ENCODE data around the gene CORO2A. TPM values are rescaled to one million over a fixed set of nuclear protein-coding genes. Genes with fewer than 3 reads are reported as not detected.

Gene CORO2A
- total RNA-seq, 2 donors from 2014 or later: 0.66 to 1.3 TPM

DNA sequence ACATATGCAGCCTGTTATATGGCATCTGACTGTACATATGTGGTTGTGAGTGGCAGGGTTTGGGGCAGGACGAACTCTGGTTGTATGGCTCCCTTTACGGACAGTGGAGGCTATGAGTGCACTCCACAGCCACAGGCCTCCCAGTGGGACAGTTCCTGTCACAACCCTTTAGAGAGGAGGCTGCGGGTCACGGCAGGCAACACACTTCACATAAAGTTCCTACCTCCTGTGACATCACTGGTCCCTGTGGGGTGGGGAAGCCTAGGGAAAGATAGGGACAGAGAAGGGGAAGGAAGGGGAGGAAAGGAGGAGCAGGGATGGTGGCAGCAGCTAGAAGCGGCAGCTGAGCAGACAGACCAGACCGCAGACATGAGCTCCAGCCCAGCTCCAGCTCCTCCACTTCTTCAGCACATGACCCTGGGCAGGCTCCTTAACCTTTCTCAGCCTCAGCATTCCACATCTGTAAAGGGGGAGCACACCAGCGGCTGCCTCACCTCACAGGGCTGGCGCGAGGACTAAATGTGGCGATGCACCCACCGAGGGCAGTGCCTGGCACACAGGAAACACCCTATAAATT is 27.4 kb upstream of the CORO2A start:
- Histone ChIP-seq H3K27ac (no peak overlapping the region), H3K4me1 (no peaks in the 10 kb centered on the region), H3K4me3 (no peak overlapping the region), H3K36me3 (replicated peaks in 1 of 2; ENCODE audit: insufficient read depth in 1 of 2, low read depth in 2 of 2) (no peaks in the 10 kb centered on the region), H3K9me3 (no peaks in the 10 kb centered on the region), H3K27me3 (no peaks in the 10 kb centered on the region)
- intact Hi-C loops (cut with DNase I): no loop called here
- WGBS, 2 donors: 88 to 94% methylated on average over 8 to 11 of the region's 11 CpGs
- DNase-seq (no peak), ATAC-seq (no peak)
- TF ChIP-seq, protein P1, sequence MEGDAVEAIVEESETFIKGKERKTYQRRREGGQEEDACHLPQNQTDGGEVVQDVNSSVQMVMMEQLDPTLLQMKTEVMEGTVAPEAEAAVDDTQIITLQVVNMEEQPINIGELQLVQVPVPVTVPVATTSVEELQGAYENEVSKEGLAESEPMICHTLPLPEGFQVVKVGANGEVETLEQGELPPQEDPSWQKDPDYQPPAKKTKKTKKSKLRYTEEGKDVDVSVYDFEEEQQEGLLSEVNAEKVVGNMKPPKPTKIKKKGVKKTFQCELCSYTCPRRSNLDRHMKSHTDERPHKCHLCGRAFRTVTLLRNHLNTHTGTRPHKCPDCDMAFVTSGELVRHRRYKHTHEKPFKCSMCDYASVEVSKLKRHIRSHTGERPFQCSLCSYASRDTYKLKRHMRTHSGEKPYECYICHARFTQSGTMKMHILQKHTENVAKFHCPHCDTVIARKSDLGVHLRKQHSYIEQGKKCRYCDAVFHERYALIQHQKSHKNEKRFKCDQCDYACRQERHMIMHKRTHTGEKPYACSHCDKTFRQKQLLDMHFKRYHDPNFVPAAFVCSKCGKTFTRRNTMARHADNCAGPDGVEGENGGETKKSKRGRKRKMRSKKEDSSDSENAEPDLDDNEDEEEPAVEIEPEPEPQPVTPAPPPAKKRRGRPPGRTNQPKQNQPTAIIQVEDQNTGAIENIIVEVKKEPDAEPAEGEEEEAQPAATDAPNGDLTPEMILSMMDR (IDR thresholded peaks at IDR 0.05): no peak
- no peak for TF ChIP-seq POLR2A (IDR thresholded peaks at IDR 0.05)

DNA sequence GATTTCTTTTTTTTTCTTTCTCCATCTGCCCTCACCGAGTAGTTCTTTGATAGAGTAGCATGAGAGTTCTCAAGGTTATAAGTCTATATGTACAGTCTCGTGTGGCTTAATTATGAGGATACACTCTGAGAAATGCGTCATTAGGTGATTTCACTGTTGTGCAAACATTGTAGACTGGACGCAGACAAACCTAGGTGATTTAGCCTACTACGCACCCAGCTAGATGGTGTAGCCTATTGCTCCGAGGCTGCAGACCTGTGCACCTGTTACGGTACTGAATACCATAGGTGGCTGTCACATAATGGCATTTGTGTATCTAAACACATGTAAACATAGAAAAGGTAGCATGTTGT is 26.9 kb upstream of the CORO2A start:
- H3K27me3 ChIP-seq: no peaks in the 10 kb centered on the region
- H3K27ac ChIP-seq: no peak overlapping the region
- no peak for TF ChIP-seq POLR2A (IDR thresholded peaks at IDR 0.05)
- TF ChIP-seq, protein P1 (IDR thresholded peaks at IDR 0.05): no peak
- no peak overlapping the region for H3K4me3 ChIP-seq
- H3K4me1 ChIP-seq: no peaks in the 10 kb centered on the region
- DNase-seq (no peak), ATAC-seq (no peak)
- intact Hi-C loops (cut with DNase I): no loop called here
- no peaks in the 10 kb centered on the region for H3K9me3 ChIP-seq
- H3K36me3 ChIP-seq (replicated peaks in 1 of 2; ENCODE audit: insufficient read depth in 1 of 2, low read depth in 2 of 2): no peaks in the 10 kb centered on the region
- WGBS, 2 donors: 78 to 80% methylated on average over 7 of the region's 7 CpGs

GRCh38 chr9:98218562-98219363 is 26.3 kb upstream of the CORO2A start:
- Histone ChIP-seq H3K4me3 (no peak overlapping the region), H3K9me3 (no peaks in the 10 kb centered on the region), H3K27ac (no peak overlapping the region), H3K27me3 (no peaks in the 10 kb centered on the region), H3K36me3 (replicated peaks in 1 of 2; ENCODE audit: insufficient read depth in 1 of 2, low read depth in 2 of 2) (no peaks in the 10 kb centered on the region), H3K4me1 (no peaks in the 10 kb centered on the region)
- WGBS, 2 donors: 87 to 91% methylated on average over 11 of the region's 11 CpGs
- ATAC-seq: no peak
- DNase-seq: no peak
- no peak for TF ChIP-seq POLR2A (IDR thresholded peaks at IDR 0.05)
- TF ChIP-seq, protein P1 (IDR thresholded peaks at IDR 0.05): no peak
- intact Hi-C loops (cut with DNase I): no loop called here

DNA sequence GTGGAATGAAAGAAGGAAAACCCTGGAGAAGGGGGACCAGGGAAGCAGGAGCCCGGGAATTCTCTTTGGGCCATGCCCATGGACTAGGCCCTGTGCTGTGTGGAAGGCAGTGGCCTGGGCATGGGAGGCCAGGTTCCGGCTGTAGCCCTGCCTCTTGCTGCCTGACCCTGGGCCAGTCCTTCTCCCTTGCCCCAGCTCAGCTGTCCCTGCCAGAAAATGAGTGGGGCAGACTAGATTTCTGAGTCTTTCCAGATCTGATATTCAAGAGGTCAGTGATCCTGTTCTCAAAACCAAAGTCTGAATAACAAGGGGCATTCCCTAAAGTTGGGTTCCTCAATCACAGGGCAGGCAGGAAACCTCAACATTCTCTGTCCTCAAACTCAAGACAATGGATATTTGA is 24.8 kb upstream of the CORO2A start:
- no peaks in the 10 kb centered on the region for H3K36me3 ChIP-seq (replicated peaks in 1 of 2; ENCODE audit: insufficient read depth in 1 of 2, low read depth in 2 of 2)

More for the DNA sequence above, 24.8 kb upstream of the CORO2A start:
- Histone ChIP-seq H3K9me3 (no peaks in the 10 kb centered on the region), H3K27me3 (no peaks in the 10 kb centered on the region), H3K4me1 (no peaks in the 10 kb centered on the region), H3K27ac (no peak overlapping the region), H3K4me3 (no peak overlapping the region)
- ATAC-seq (no peak), DNase-seq (no peak)
- intact Hi-C loops (cut with DNase I): no loop called here
- 73 to 96% methylated on average over 2 of the region's 2 CpGs for WGBS, 2 donors
- TF ChIP-seq, protein P1 (IDR thresholded peaks at IDR 0.05): no peak
- no peak for TF ChIP-seq POLR2A (IDR thresholded peaks at IDR 0.05)

All from body of pancreas (tissue), 4 donors.